Activated CD4-positive, alpha-beta memory T cell treated with anti-CD3 and anti-CD28 coated beads, Interleukin-2, amount 10 ng/mL, durations not matched to agents 7 days and 5 days (primary cell): ENCODE measurements around the gene PCDHGA4. TPM values are rescaled to one million over a fixed set of nuclear protein-coding genes. Genes with fewer than 3 reads are reported as not detected.
"Not testable (repeated sequence)": the region's sequence is repeated elsewhere in the genome, so short reads cannot be mapped to it uniquely, and the experiment has no call there.

Experiments used
- CTCF ChIA-PET: fragments of 350-600 bp; sonication (Branson Sonifier 250); formaldehyde crosslinking; loops from one replicate; lab custom pipeline; 2021; ENCODE audit warnings: antibody characterized with exemption, inconsistent platforms; lab: Charles Lee
- POLR2A ChIA-PET: fragments of 350-600 bp; sonication (Branson Sonifier 250); formaldehyde crosslinking; loops from one replicate; lab custom pipeline; 2021; ENCODE audit warnings: antibody characterized with exemption; lab: Charles Lee
- DNase-seq: peaks from one replicate; pipeline ENCODE4 v3.0.0-alpha.2; 2020
- H3K27ac Mint-ChIP-seq: one replicate; pipeline ENCODE4 v1.8.0; 2021; ENCODE audit warnings: mild to moderate bottlenecking, mixed read lengths
- H3K27me3 Mint-ChIP-seq: one replicate; pipeline ENCODE4 v1.8.0; 2021; ENCODE audit warnings: mixed read lengths
- H3K36me3 Mint-ChIP-seq: one replicate; pipeline ENCODE4 v1.8.0; 2021; ENCODE audit warnings: low read depth, mixed read lengths
- H3K4me1 Mint-ChIP-seq: one replicate; pipeline ENCODE4 v1.8.0; 2021; ENCODE audit warnings: mixed read lengths
- H3K4me3 Mint-ChIP-seq: one replicate; pipeline ENCODE4 v1.8.0; 2021; ENCODE audit warnings: mild to moderate bottlenecking, mixed read lengths
- H3K9me3 Mint-ChIP-seq: one replicate; pipeline ENCODE4 v1.8.0; 2021; ENCODE audit warnings: mixed read lengths
- total RNA-seq, 2 experiments: library from RNA; stranded (reverse); gene quantifications; one replicate each; pipeline ENCODE4 v1.2.3, GENCODE V29; 2021

The PCDHGA4 gene
- total RNA-seq, 2 experiments from 2014 or later, result 0.08 to 0.10 TPM

DNA sequence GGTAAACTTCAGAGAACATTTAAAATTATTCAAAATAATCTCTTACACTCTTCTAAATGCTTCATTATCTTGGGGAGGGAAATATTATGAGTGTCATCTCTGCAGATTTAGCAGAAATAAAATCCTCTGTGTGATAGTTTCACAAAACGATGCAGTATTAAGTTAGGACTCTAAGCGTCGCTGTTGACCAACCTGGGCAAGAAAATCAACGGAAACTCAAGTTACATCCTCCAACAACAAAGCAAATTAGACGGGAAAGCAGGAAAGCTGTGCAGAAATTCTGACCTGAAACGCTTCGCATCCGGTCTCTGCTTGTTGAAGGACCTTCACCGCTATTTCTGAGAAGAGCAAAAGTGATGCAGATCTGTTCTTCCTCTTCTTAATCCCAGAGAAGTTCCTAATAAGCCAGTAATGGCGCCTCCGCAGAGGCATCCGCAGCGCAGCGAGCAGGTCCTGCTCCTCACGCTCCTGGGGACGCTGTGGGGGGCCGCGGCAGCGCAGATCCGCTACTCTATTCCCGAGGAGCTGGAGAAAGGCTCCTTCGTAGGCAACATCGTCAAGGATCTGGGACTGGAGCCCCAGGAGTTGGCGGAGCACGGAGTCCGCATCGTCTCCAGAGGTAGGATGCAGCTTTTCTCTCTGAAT lies 19.0 kb downstream of the PCDHGA4 start, which contains the start of gene PCDHGA6:
PCDHGA6 (plus strand) TSS at position 219 of the 645 bp plus-strand sequence; CDS start at position 412, 193 bp downstream.
- Mint-ChIP-seq H3K4me1 (no peaks in the 10 kb centered on the region), H3K27ac (no peak within 1 kb of the TSS)

GRCh38 chr5:141374627-141375026 lies 19.8 kb downstream of the PCDHGA4 start:
- H3K27ac Mint-ChIP-seq, result no peak overlapping the region
- no peaks in the 10 kb centered on the region for H3K4me1 Mint-ChIP-seq
- H3K4me3 Mint-ChIP-seq, result no peak overlapping the region
- DNase-seq, result no peak
- peaks cover 11% of the 10 kb centered on the region for H3K36me3 Mint-ChIP-seq
- CTCF ChIA-PET, result no interaction called here
- H3K9me3 Mint-ChIP-seq, result peaks cover 19% of the 10 kb centered on the region
- H3K27me3 Mint-ChIP-seq, result peaks cover 25% of the 10 kb centered on the region
- POLR2A ChIA-PET, result no interaction called here

More for the DNA sequence above, 19.0 kb downstream of the PCDHGA4 start, which contains the start of gene PCDHGA6:
- ChIA-PET POLR2A (no interaction called here), CTCF (interaction anchor here (1.2 kb wide), 1 partner anchor 54 kb away, joined by 3 read pairs; no protein-coding TSS in a partner anchor)
- peaks cover 29% of the 10 kb centered on the region for H3K27me3 Mint-ChIP-seq
- peaks cover 19% of the 10 kb centered on the region for H3K9me3 Mint-ChIP-seq
- H3K36me3 Mint-ChIP-seq, result peaks cover 11% of the 10 kb centered on the region
- no peak for DNase-seq
- peak within 1 kb of the TSS; percentile 16 for H3K4me3 Mint-ChIP-seq

DNA sequence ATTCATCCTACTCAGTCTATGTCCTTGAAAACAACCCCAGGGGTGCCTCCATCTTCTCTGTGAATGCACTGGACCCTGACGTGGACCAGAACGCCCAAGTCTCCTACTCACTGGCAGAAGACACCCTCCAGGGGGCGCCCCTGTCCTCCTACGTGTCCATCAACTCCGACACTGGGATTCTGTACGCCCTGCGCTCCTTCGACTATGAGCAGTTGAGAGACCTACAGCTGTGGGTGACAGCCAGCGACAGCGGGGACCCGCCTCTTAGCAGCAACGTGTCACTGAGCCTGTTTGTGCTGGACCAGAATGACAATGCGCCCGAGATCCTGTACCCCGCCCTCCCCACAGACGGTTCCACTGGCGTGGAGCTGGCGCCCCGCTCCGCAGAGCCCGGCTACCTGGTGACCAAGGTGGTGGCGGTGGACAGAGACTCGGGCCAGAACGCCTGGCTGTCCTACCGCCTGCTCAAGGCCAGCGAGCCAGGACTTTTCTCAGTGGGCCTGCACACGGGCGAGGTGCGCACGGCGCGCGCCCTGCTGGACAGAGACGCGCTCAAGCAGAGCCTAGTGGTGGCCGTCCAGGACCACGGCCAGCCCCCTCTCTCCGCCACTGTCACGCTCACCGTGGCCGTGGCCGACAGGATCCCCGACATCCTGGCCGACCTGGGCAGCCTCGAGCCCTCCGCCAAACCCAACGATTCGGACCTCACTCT lies 20.8 kb downstream of the PCDHGA4 start:
- H3K27ac Mint-ChIP-seq, H3K4me3 Mint-ChIP-seq, DNase-seq, POLR2A ChIA-PET, H3K4me1 Mint-ChIP-seq: not testable (repeated sequence)
- Mint-ChIP-seq H3K36me3 (peaks cover 11% of the 10 kb centered on the region), H3K27me3 (peaks cover 17% of the 10 kb centered on the region), H3K9me3 (peaks cover 19% of the 10 kb centered on the region)
- CTCF ChIA-PET, result interaction anchor here (0.7 kb wide), 1 partner anchor 100 kb away, joined by 4 read pairs; no protein-coding TSS in a partner anchor

DNA sequence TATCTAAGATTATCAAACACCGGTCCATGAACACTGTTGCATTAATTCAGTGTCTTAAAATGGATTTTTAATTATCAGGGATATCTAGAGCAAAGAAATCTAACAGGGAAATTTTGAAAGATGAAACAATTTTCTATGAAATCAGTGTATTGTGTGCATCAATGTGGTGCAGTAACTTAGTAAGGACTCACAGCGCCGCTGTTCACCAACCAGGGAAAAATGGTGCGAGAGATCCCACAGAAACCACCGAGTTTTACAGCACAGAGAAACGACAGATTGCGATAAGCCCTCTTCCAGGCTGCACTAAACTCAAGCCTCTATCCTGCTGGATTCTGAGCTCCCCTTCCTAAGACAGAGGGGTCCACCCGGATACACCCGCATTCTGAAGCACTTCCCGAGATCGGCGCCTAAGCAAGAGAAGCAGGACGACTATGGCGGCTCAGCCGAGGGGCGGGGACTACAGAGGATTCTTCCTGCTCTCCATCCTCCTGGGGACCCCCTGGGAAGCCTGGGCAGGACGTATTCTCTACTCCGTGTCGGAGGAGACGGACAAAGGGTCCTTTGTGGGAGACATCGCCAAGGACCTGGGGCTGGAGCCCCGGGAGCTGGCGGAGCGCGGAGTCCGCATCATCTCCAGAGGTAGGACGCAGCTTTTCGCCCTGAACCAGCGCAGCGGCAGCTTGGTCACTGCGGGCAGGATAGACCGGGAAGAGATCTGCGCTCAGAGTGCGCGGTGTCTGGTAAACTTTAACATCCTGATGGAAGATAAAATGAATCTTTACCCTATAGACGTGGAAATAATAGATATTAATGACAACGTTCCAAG lies 27.9 kb downstream of the PCDHGA4 start, which contains the start of gene PCDHGA7:
PCDHGA7 (plus strand) TSS at position 274 of the 826 bp plus-strand sequence; CDS start at position 432, 158 bp downstream.
- Mint-ChIP-seq H3K36me3 (no peaks in the 10 kb centered on the region), H3K4me1 (no peaks in the 10 kb centered on the region), H3K9me3 (peaks cover 8% of the 10 kb centered on the region), H3K27ac (no peak within 1 kb of the TSS), H3K27me3 (peaks cover 31% of the 10 kb centered on the region), H3K4me3 (peak within 1 kb of the TSS; percentile 46)
- ChIA-PET CTCF (interaction anchor here (1.1 kb wide), 1 partner anchor 16 kb away, joined by 4 read pairs; no protein-coding TSS in a partner anchor), POLR2A (no interaction called here)
- DNase-seq, result no peak

- no peaks in the 10 kb centered on the region for H3K4me1 Mint-ChIP-seq
- H3K4me3 Mint-ChIP-seq, result no peak overlapping the region
- peaks cover 9% of the 10 kb centered on the region for H3K9me3 Mint-ChIP-seq
- no peak overlapping the region for H3K27ac Mint-ChIP-seq
- ChIA-PET POLR2A (no interaction called here), CTCF (interaction anchor here (1.1 kb wide), 1 partner anchor 16 kb away, joined by 4 read pairs; no protein-coding TSS in a partner anchor)
- H3K36me3 Mint-ChIP-seq, result peaks cover under 1% of the 10 kb centered on the region
- H3K27me3 Mint-ChIP-seq, result peaks cover 31% of the 10 kb centered on the region
- DNase-seq, result no peak
These were observed 28.5 kb downstream of the PCDHGA4 start for GRCh38 chr5:141383345-141383744.

- H3K4me3 Mint-ChIP-seq, result no peak overlapping the region
- H3K27ac Mint-ChIP-seq, result no peak overlapping the region
- peaks cover 32% of the 10 kb centered on the region for H3K27me3 Mint-ChIP-seq
- no peaks in the 10 kb centered on the region for H3K4me1 Mint-ChIP-seq
- CTCF ChIA-PET, result no interaction called here
- H3K9me3 Mint-ChIP-seq, result peaks cover 16% of the 10 kb centered on the region
- POLR2A ChIA-PET, result no interaction called here
- DNase-seq, result no peak
- peaks cover 3% of the 10 kb centered on the region for H3K36me3 Mint-ChIP-seq
These were observed 29.8 kb downstream of the PCDHGA4 start for GRCh38 chr5:141384471-141385267.

DNA sequence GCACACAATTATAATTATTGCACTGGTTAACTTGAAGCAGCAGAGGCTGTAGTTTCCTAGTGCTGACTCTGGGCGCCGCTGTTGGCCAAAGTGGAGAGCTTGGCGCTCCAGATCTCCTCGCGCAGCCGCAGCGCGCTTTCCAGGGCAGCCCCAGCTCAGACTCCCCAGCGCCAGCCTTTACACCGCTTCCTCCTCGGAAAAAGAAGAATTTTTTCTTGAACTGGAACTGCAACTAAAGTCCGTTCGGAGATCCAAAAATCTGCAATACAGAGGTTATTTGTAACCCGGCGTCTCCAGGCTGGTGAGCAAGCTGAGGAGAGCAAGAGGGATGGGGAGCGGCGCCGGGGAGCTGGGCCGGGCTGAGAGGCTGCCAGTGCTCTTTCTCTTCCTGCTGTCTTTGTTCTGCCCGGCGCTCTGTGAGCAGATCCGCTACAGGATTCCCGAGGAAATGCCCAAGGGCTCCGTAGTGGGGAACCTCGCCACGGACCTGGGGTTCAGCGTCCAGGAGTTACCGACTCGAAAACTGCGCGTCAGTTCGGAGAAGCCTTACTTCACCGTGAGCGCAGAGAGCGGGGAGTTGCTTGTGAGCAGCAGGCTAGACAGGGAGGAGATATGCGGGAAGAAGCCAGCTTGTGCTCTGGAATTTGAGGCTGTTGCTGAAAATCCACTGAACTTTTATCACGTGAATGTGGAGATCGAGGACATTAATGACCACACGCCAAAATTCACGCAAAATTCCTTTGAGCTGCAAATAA lies 32.9 kb downstream of the PCDHGA4 start, which contains the start of gene PCDHGB4:
PCDHGB4 (plus strand) TSS at position 142 of the 755 bp plus-strand sequence; CDS start at position 329, 187 bp downstream.
- Mint-ChIP-seq H3K9me3 (peaks cover 22% of the 10 kb centered on the region), H3K27me3 (peaks cover 32% of the 10 kb centered on the region), H3K4me3 (peak within 1 kb of the TSS; percentile 7)
- DNase-seq, H3K36me3 Mint-ChIP-seq, H3K27ac Mint-ChIP-seq, H3K4me1 Mint-ChIP-seq: not testable (repeated sequence)
- ChIA-PET POLR2A (interaction anchor here (1.0 kb wide), 1 partner anchor 67 kb away, joined by 3 read pairs; the partner anchor contains the start of gene TAF7), CTCF (interaction anchor here (0.7 kb wide), 1 partner anchor 20 kb away, joined by 3 read pairs; the partner anchor contains the start of gene PCDHGB6)

DNA sequence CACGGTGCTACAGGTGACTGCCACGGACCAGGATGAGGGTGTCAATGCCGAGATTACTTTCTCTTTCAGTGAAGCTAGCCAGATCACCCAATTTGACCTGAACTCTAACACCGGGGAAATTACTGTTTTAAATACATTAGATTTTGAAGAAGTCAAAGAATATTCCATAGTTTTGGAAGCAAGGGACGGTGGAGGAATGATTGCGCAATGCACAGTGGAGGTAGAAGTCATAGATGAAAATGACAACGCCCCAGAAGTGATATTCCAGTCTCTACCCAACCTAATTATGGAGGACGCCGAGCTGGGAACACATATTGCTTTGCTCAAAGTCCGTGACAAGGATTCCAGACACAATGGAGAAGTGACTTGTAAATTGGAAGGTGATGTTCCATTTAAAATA lies 33.8 kb downstream of the PCDHGA4 start:
- H3K36me3 Mint-ChIP-seq, result peaks cover 6% of the 10 kb centered on the region
- ChIA-PET POLR2A (no interaction called here), CTCF (no interaction called here)

GRCh38 chr5:141389153-141390042 lies 34.6 kb downstream of the PCDHGA4 start:
- peaks cover 21% of the 10 kb centered on the region for H3K9me3 Mint-ChIP-seq
- peaks cover 6% of the 10 kb centered on the region for H3K36me3 Mint-ChIP-seq
- ChIA-PET CTCF (interaction anchor here (1.6 to 1.7 kb wide), 2 partner anchors 16 to 135 kb away, joined by 4 to 5 read pairs; no protein-coding TSS in a partner anchor), POLR2A (no interaction called here)
- H3K4me3 Mint-ChIP-seq, result no peak overlapping the region
- no peak for DNase-seq
- H3K27me3 Mint-ChIP-seq, result peaks cover 29% of the 10 kb centered on the region
- no peak overlapping the region for H3K27ac Mint-ChIP-seq
- H3K4me1 Mint-ChIP-seq, result no peaks in the 10 kb centered on the region

More for the DNA sequence above, 33.8 kb downstream of the PCDHGA4 start:
- Mint-ChIP-seq H3K4me3 (no peak overlapping the region), H3K4me1 (no peaks in the 10 kb centered on the region), H3K9me3 (peaks cover 17% of the 10 kb centered on the region), H3K27me3 (peaks cover 27% of the 10 kb centered on the region), H3K27ac (no peak overlapping the region)
- DNase-seq, result no peak

- CTCF ChIA-PET, result interaction anchor here (1.4 kb wide), 1 partner anchor 20 kb away, joined by 5 read pairs; the partner anchor contains the start of gene PCDHGA10
- Mint-ChIP-seq H3K36me3 (peaks cover 6% of the 10 kb centered on the region), H3K4me1 (no peaks in the 10 kb centered on the region), H3K9me3 (peaks cover 18% of the 10 kb centered on the region), H3K4me3 (no peak within 1 kb of the TSS), H3K27me3 (peaks cover 36% of the 10 kb centered on the region), H3K27ac (no peak within 1 kb of the TSS)
- POLR2A ChIA-PET, result no interaction called here
- no peak for DNase-seq
These were observed 37.8 kb downstream of the PCDHGA4 start, which contains the start of gene PCDHGA8 for GRCh38 chr5:141392429-141393198. PCDHGA8 (plus strand) TSS chr5:141392633; CDS start chr5:141392814, 181 bp downstream.
